ENCODE measurements around the gene ROBO1. TPM values are rescaled to one million over a fixed set of nuclear protein-coding genes. Genes with fewer than 3 reads are reported as not detected.

The ROBO1 gene
- total and polyA plus RNA-seq, 2 donors (not counting 3 experiments of a cell fraction or from before 2014, with no cell fraction given) = 5.9 to 14.2 TPM

- BruUV-seq (replicated peaks) = no TSS peak
These were observed 765.1 kb downstream of the ROBO1 start for GRCh38 chr3:79002465-79003372.

More at GRCh38 chr3:79002465-79003372, 765.1 kb downstream of the ROBO1 start:
- no peak for TF ChIP-seq MAX (IDR thresholded peaks at IDR 0.05; ENCODE audit: insufficient read depth, insufficient read length)
- TF ChIP-seq GATA2 (IDR thresholded peaks at IDR 0.05; ENCODE audit: insufficient read depth, insufficient read length, low read depth, low read length) = no peak
- TF ChIP-seq JUN (IDR thresholded peaks at IDR 0.05; ENCODE audit: borderline replicate concordance, insufficient read depth, insufficient read length, low read depth) = no peak
- TF ChIP-seq POLR2A (IDR thresholded peaks at IDR 0.05; ENCODE audit: low read depth, low read length) = no peak
- TF ChIP-seq POLR2AphosphoS5 (IDR thresholded peaks at IDR 0.05; ENCODE audit: insufficient read depth, low read depth, low read length) = no peak
- TF ChIP-seq EZH2 (IDR thresholded peaks at IDR 0.05; ENCODE audit: borderline replicate concordance, low read depth, low read length, severe bottlenecking) = no peak
- no peak for TF ChIP-seq FOS (IDR thresholded peaks at IDR 0.05; ENCODE audit: borderline replicate concordance, insufficient read depth, low read length)
- TF ChIP-seq MYC (IDR thresholded peaks at IDR 0.05; ENCODE audit: low read depth, low read length) = no peak
- TF ChIP-seq, protein P1, sequence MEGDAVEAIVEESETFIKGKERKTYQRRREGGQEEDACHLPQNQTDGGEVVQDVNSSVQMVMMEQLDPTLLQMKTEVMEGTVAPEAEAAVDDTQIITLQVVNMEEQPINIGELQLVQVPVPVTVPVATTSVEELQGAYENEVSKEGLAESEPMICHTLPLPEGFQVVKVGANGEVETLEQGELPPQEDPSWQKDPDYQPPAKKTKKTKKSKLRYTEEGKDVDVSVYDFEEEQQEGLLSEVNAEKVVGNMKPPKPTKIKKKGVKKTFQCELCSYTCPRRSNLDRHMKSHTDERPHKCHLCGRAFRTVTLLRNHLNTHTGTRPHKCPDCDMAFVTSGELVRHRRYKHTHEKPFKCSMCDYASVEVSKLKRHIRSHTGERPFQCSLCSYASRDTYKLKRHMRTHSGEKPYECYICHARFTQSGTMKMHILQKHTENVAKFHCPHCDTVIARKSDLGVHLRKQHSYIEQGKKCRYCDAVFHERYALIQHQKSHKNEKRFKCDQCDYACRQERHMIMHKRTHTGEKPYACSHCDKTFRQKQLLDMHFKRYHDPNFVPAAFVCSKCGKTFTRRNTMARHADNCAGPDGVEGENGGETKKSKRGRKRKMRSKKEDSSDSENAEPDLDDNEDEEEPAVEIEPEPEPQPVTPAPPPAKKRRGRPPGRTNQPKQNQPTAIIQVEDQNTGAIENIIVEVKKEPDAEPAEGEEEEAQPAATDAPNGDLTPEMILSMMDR (IDR thresholded peaks at IDR 0.05; ENCODE audit: extremely low read depth in 1 of 2, insufficient read depth in 1 of 2, low read depth in 1 of 2, low read length in 2 of 2) = no peak
- Histone ChIP-seq H3K4me3 (replicated peaks in 1 of 3; ENCODE audit: insufficient read depth in 1 of 3, low read depth in 1 of 3, low read length in 3 of 3) (no peak overlapping the region), H2AFZ (ENCODE audit: low read depth, low read length) (no peak overlapping the region), H3K4me1 (ENCODE audit: control insufficient read depth, extremely low read depth, insufficient read depth, low read length) (no peaks in the 10 kb centered on the region), H3K9me1 (replicated peaks; ENCODE audit: control insufficient read depth, extremely low read depth, insufficient read depth, low read length) (no peaks in the 10 kb centered on the region), H3K27me3 (ENCODE audit: control insufficient read depth in 2 of 2, insufficient read depth in 2 of 2, low read length in 2 of 2) (no peaks in the 10 kb centered on the region), H4K20me1 (replicated peaks; ENCODE audit: control insufficient read depth, extremely low read depth, insufficient read depth, low read length) (no peaks in the 10 kb centered on the region), H3K9me3 (replicated peaks; ENCODE audit: control insufficient read depth, insufficient read depth, low read length) (no peaks in the 10 kb centered on the region), H3K9ac (replicated peaks; ENCODE audit: extremely low read depth, insufficient read depth, low read length) (no peak overlapping the region), H3K4me2 (ENCODE audit: insufficient read depth, low read length) (no peak overlapping the region), H3K36me3 (ENCODE audit: control insufficient read depth in 2 of 2, extremely low read depth in 1 of 2, insufficient read depth in 2 of 2, low read length in 2 of 2) (no peaks in the 10 kb centered on the region), H3K79me2 (ENCODE audit: control insufficient read depth, insufficient read depth, low read length) (no peaks in the 10 kb centered on the region), H3K27ac (ENCODE audit: insufficient read depth, low read depth, low read length) (no peak overlapping the region)
- intact Hi-C loops (cut with micrococcal nuclease) = no loop called here
- CTCF ChIA-PET = interaction anchor here (0.8 to 1.2 kb wide), 2 partner anchors 8 to 16 kb away, joined by 3 read pairs; no protein-coding TSS in a partner anchor
- FAIRE-seq (no peak), DNase-seq (ENCODE audit: low read depth, low spot score) (peak; percentile 8)
- POLR2A ChIA-PET = no interaction called here
- dilution Hi-C loops (cut with MboI; ENCODE audit: extremely low pct_ligation_motif_present, low sequenced_read_pairs) = no loop called here

Data from endothelial cell of umbilical vein (primary cell).